HepG2 (cell line): ENCODE data around the gene STX4. TPM values are rescaled to one million over a fixed set of nuclear protein-coding genes. Genes with fewer than 3 reads are reported as not detected.

Experiments
- GTF3A ChIP-seq: sonication (generic); formaldehyde crosslinking; conservative IDR thresholded peaks from 2 replicates; pipeline ENCODE4 v1.4.0; 2020; ENCODE audit warnings: mild to moderate bottlenecking, missing genetic modification reagents
- HNRNPLL ChIP-seq: fragments of 200-400 bp; formaldehyde crosslinking; IDR thresholded peaks from 2 replicates; pipeline ENCODE4 v1.6.1; 2017; ENCODE audit warnings: mild to moderate bottlenecking, low read depth, low read length; ENCODE audit not compliant: poor library complexity, severe bottlenecking
- PAX8 ChIP-seq: sonication (generic); formaldehyde crosslinking; IDR thresholded peaks from 2 replicates; pipeline ENCODE4 v1.8.0; 2022; ENCODE audit warnings: mild to moderate bottlenecking, missing genetic modification reagents, borderline replicate concordance
- RXRB ChIP-seq: IDR thresholded peaks from 2 replicates; pipeline ENCODE4 v1.6.1; 2016; ENCODE audit warnings: borderline replicate concordance, missing genetic modification reagents, missing compliant biosample characterization
- ZBTB46 ChIP-seq: sonication (generic); formaldehyde crosslinking; IDR thresholded peaks from 2 replicates; pipeline ENCODE4 v1.4.0; 2020; ENCODE audit warnings: mild to moderate bottlenecking, missing genetic modification reagents, borderline replicate concordance
- ZMYM4 ChIP-seq: sonication (generic); formaldehyde crosslinking; IDR thresholded peaks from 2 replicates; pipeline ENCODE4 v1.8.1; 2023; ENCODE audit warnings: mild to moderate bottlenecking, missing genetic modification reagents
- ZNF160 ChIP-seq: sonication (generic); formaldehyde crosslinking; IDR thresholded peaks from 2 replicates; pipeline ENCODE4 v1.8.0; 2022; ENCODE audit warnings: mild to moderate bottlenecking, inconsistent platforms, missing genetic modification reagents
- ZNF275 ChIP-seq: sonication (generic); formaldehyde crosslinking; IDR thresholded peaks from 2 replicates; pipeline ENCODE4 v1.8.0; 2022; ENCODE audit warnings: missing genetic modification reagents, mild to moderate bottlenecking, inconsistent platforms, borderline replicate concordance
- ZNF430 ChIP-seq: sonication (generic); formaldehyde crosslinking; IDR thresholded peaks from 2 replicates; pipeline ENCODE4 v1.9.0; 2021; ENCODE audit warnings: mild to moderate bottlenecking, missing genetic modification reagents
- ZNF776 ChIP-seq: sonication (generic); formaldehyde crosslinking; IDR thresholded peaks from 2 replicates; pipeline ENCODE4 v1.4.0; 2020; ENCODE audit warnings: mild to moderate bottlenecking, missing genetic modification reagents
- ZNF782 ChIP-seq: sonication (generic); formaldehyde crosslinking; IDR thresholded peaks from 2 replicates; pipeline ENCODE4 v1.4.0; 2020; ENCODE audit warnings: missing genetic modification reagents, mild to moderate bottlenecking, borderline replicate concordance
- ZSCAN20 ChIP-seq: sonication (generic); formaldehyde crosslinking; IDR thresholded peaks from 2 replicates; pipeline ENCODE4 v1.4.0; 2020; ENCODE audit warnings: missing genetic modification reagents, mild to moderate bottlenecking, borderline replicate concordance
- polyA plus RNA-seq, 8 experiments: library from polyadenylated mRNA; depleted of rRNA in 3 of 8; stranded (reverse) in 7 of 8; unstranded in 1 of 8; fragments of >200 nt; fragmentation: Illumina TruSeq in 4 of 8; extraction: Trizol in 4 of 8; gene quantifications; 2 replicates each; pipeline versions ENCODE4 v1.2.1 to v1.2.3, GENCODE V29; 2011 to 2016; ENCODE audit warnings: low read depth in 4 of 8, missing spikeins in 1 of 8, mixed read lengths in 1 of 8; ENCODE audit not compliant: insufficient read depth in 1 of 8
- total RNA-seq, 5 experiments: library from RNA; depleted of rRNA; stranded (reverse); fragments of >200 nt; fragmentation: Illumina TruSeq; extraction: Trizol; gene quantifications; 2 replicates each; pipeline ENCODE4 v1.2.3, GENCODE V29; 2016; ENCODE audit warnings: low read depth in 1 of 5
- TF ChIP-seq, protein P1 (sequence below): sonication (generic); formaldehyde crosslinking; IDR thresholded peaks from 2 replicates; pipeline ENCODE4 v1.4.0; 2020; ENCODE audit warnings: missing genetic modification reagents
- TF ChIP-seq, protein P2 (sequence below), 2 experiments: fragments of 450-650 bp in 1 of 2; sonication (generic) in 1 of 2; formaldehyde crosslinking in 1 of 2; IDR thresholded peaks; 2 replicates each; pipeline versions ENCODE4 v1.6.1 to v1.8.0; 2016 to 2022; ENCODE audit warnings: antibody characterized with exemption in 1 of 2, mild to moderate bottlenecking in 1 of 2, missing genetic modification reagents in 1 of 2

STX4 gene
- total and polyA plus RNA-seq, 2 of the 13 experiments (the other 11 are each of a cell fraction or from before 2014, with no cell fraction given): 29.2 to 34.6 TPM

GRCh38 chr16:31001507-31002249 is 31.7 kb upstream of the STX4 start (continued):
- TF ChIP-seq, protein P1, sequence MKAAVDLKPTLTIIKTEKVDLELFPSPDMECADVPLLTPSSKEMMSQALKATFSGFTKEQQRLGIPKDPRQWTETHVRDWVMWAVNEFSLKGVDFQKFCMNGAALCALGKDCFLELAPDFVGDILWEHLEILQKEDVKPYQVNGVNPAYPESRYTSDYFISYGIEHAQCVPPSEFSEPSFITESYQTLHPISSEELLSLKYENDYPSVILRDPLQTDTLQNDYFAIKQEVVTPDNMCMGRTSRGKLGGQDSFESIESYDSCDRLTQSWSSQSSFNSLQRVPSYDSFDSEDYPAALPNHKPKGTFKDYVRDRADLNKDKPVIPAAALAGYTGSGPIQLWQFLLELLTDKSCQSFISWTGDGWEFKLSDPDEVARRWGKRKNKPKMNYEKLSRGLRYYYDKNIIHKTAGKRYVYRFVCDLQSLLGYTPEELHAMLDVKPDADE (CRISPR knock-in tag): no peak
- TF ChIP-seq RXRB (CRISPR knock-in tag) (0 out of 2 replicates have a peak, but pooled peaks have one; percentile 39), ZNF782 (CRISPR knock-in tag) (peak; percentile 74; the same call in 1 of the 2 replicates), ZBTB46 (CRISPR knock-in tag) (peak; percentile 77; the same call in 1 of the 2 replicates), ZNF275 (CRISPR knock-in tag) (no peak), ZNF776 (CRISPR knock-in tag) (peak; percentile 67; the same call in 1 of the 2 replicates), GTF3A (0 out of 2 replicates have a peak, but pooled peaks have one; percentile 11), ZNF160 (CRISPR knock-in tag) (no peak), ZMYM4 (CRISPR knock-in tag) (peak; percentile 69), HNRNPLL (peak; percentile 30), PAX8 (CRISPR knock-in tag) (0 out of 2 replicates have a peak, but pooled peaks have one; percentile 62), ZSCAN20 (CRISPR knock-in tag) (no peak), ZNF430 (peak; percentile 79; the same call in 1 of the 2 replicates)
- TF ChIP-seq, protein P2, sequence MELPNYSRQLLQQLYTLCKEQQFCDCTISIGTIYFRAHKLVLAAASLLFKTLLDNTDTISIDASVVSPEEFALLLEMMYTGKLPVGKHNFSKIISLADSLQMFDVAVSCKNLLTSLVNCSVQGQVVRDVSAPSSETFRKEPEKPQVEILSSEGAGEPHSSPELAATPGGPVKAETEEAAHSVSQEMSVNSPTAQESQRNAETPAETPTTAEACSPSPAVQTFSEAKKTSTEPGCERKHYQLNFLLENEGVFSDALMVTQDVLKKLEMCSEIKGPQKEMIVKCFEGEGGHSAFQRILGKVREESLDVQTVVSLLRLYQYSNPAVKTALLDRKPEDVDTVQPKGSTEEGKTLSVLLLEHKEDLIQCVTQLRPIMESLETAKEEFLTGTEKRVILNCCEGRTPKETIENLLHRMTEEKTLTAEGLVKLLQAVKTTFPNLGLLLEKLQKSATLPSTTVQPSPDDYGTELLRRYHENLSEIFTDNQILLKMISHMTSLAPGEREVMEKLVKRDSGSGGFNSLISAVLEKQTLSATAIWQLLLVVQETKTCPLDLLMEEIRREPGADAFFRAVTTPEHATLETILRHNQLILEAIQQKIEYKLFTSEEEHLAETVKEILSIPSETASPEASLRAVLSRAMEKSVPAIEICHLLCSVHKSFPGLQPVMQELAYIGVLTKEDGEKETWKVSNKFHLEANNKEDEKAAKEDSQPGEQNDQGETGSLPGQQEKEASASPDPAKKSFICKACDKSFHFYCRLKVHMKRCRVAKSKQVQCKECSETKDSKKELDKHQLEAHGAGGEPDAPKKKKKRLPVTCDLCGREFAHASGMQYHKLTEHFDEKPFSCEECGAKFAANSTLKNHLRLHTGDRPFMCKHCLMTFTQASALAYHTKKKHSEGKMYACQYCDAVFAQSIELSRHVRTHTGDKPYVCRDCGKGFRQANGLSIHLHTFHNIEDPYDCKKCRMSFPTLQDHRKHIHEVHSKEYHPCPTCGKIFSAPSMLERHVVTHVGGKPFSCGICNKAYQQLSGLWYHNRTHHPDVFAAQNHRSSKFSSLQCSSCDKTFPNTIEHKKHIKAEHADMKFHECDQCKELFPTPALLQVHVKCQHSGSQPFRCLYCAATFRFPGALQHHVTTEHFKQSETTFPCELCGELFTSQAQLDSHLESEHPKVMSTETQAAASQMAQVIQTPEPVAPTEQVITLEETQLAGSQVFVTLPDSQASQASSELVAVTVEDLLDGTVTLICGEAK (IDR thresholded peaks at IDR 0.05): no peak
- TF ChIP-seq, protein P2 (CRISPR knock-in tag; IDR thresholded peaks at IDR 0.05): 0 out of 2 replicates have a peak, but pooled peaks have one; percentile 13
